ENCODE data around the gene R3HDM4.

DNA sequence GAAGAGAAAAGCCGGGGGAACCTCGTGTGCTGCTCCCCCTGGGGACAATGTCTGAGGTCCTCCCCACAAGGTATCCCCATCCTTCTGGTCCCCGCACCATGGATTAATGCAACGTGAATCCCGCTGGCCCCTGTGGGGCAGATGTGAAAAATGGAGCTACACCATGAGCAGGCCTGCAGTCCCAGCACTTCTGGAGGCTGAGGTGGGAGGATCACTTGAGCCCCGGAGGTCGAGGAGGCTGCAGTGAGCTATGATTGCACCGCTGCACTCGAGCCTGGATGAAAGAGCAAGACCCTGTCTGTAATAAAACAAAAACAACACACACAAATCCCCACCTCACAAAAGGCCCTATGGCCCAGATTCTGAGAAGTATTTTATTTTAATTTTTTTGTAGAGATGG is 54.7 kb downstream of the R3HDM4 start:
- TF ChIP-seq, protein P1, sequence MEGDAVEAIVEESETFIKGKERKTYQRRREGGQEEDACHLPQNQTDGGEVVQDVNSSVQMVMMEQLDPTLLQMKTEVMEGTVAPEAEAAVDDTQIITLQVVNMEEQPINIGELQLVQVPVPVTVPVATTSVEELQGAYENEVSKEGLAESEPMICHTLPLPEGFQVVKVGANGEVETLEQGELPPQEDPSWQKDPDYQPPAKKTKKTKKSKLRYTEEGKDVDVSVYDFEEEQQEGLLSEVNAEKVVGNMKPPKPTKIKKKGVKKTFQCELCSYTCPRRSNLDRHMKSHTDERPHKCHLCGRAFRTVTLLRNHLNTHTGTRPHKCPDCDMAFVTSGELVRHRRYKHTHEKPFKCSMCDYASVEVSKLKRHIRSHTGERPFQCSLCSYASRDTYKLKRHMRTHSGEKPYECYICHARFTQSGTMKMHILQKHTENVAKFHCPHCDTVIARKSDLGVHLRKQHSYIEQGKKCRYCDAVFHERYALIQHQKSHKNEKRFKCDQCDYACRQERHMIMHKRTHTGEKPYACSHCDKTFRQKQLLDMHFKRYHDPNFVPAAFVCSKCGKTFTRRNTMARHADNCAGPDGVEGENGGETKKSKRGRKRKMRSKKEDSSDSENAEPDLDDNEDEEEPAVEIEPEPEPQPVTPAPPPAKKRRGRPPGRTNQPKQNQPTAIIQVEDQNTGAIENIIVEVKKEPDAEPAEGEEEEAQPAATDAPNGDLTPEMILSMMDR (IDR thresholded peaks at IDR 0.05; ENCODE audit: insufficient read depth, low read length, poor library complexity, severe bottlenecking), result no peak
- TF ChIP-seq EZH2phosphoT487 (conservative IDR thresholded peaks at IDR 0.05; ENCODE audit: low read length), result no peak
